Progenitor cell of endocrine pancreas (in vitro differentiated cells): ENCODE measurements around the gene PIGO. TPM values are rescaled to one million over a fixed set of nuclear protein-coding genes. Genes with fewer than 3 reads are reported as not detected.

ENCODE experiments used
- DNase-seq: peaks from one replicate; pipeline ENCODE4 v3.0.0; 2021; ENCODE audit warnings: low spot score; ENCODE audit not compliant: unreplicated experiment
- H3K27ac Mint-ChIP-seq: 2 replicates; pipeline ENCODE4 v1.8.0; 2021; ENCODE audit warnings: mild to moderate bottlenecking, moderate library complexity, mixed read lengths
- H3K27me3 Mint-ChIP-seq: 2 replicates; pipeline ENCODE4 v1.8.0; 2021; ENCODE audit warnings: mixed read lengths
- H3K36me3 Mint-ChIP-seq: 2 replicates; pipeline ENCODE4 v1.8.0; 2022; ENCODE audit warnings: mixed read lengths; ENCODE audit not compliant: insufficient read depth
- H3K4me1 Mint-ChIP-seq: 2 replicates; pipeline ENCODE4 v1.8.0; 2021; ENCODE audit warnings: low read depth, mixed read lengths
- H3K4me3 Mint-ChIP-seq: 2 replicates; pipeline ENCODE4 v1.8.0; 2021; ENCODE audit warnings: low read depth, mild to moderate bottlenecking, moderate library complexity, mixed read lengths
- H3K9me3 Mint-ChIP-seq: 2 replicates; pipeline ENCODE4 v1.8.0; 2021; ENCODE audit warnings: low read depth, mixed read lengths
- CTCF ChIP-seq: fragments of 200-600 bp; sonication (generic); IDR thresholded peaks from one replicate; pipeline ENCODE4 v1.5.0; 2021; ENCODE audit warnings: antibody characterized with exemption, mild to moderate bottlenecking; ENCODE audit not compliant: unreplicated experiment
- total RNA-seq: library from RNA; stranded (reverse); gene quantifications from 2 replicates; pipeline ENCODE4 v1.2.1, GENCODE V29; 2021

PIGO gene
- total RNA-seq, 1 donor from 2014 or later: 27.3 TPM

GRCh38 chr9:35097573-35097972 is 1.2 kb upstream of the PIGO start:
- TF ChIP-seq CTCF: no peak
- no peak overlapping the region for H3K27ac Mint-ChIP-seq
- no peaks in the 10 kb centered on the region for H3K27me3 Mint-ChIP-seq
- H3K36me3 Mint-ChIP-seq: peaks cover 14% of the 10 kb centered on the region
- DNase-seq: no peak
- peaks cover 12% of the 10 kb centered on the region for H3K4me1 Mint-ChIP-seq
- H3K9me3 Mint-ChIP-seq: no peaks in the 10 kb centered on the region
- no peak overlapping the region for H3K4me3 Mint-ChIP-seq

GRCh38 chr9:35091536-35091935 is 4.9 kb downstream of the PIGO start:
- no peak overlapping the region for H3K4me3 Mint-ChIP-seq
- no peaks in the 10 kb centered on the region for H3K27me3 Mint-ChIP-seq
- peaks cover 15% of the 10 kb centered on the region for H3K36me3 Mint-ChIP-seq
- no peaks in the 10 kb centered on the region for H3K9me3 Mint-ChIP-seq
- no peak for TF ChIP-seq CTCF
- H3K4me1 Mint-ChIP-seq: peaks cover 7% of the 10 kb centered on the region
- H3K27ac Mint-ChIP-seq: no peak overlapping the region
- DNase-seq: no peak

GRCh38 chr9:35089434-35089833 is 7.0 kb downstream of the PIGO start:
- no peaks in the 10 kb centered on the region for H3K27me3 Mint-ChIP-seq

GRCh38 chr9:35085078-35085477 is 11.3 kb downstream of the PIGO start:
- TF ChIP-seq CTCF: no peak
- DNase-seq: no peak
- Mint-ChIP-seq H3K4me1 (peaks cover under 1% of the 10 kb centered on the region), H3K36me3 (peaks cover 9% of the 10 kb centered on the region), H3K27ac (no peak overlapping the region), H3K9me3 (no peaks in the 10 kb centered on the region), H3K27me3 (no peaks in the 10 kb centered on the region), H3K4me3 (no peak overlapping the region)

More at GRCh38 chr9:35089434-35089833, 7.0 kb downstream of the PIGO start:
- no peaks in the 10 kb centered on the region for H3K9me3 Mint-ChIP-seq
- no peak for DNase-seq
- peaks cover 16% of the 10 kb centered on the region for H3K36me3 Mint-ChIP-seq
- no peak overlapping the region for H3K4me3 Mint-ChIP-seq
- no peak overlapping the region for H3K27ac Mint-ChIP-seq
- no peaks in the 10 kb centered on the region for H3K4me1 Mint-ChIP-seq
- no peak for TF ChIP-seq CTCF

- TF ChIP-seq CTCF: no peak
- H3K27ac Mint-ChIP-seq: peak within 1 kb of the TSS; percentile 93
- no peaks in the 10 kb centered on the region for H3K27me3 Mint-ChIP-seq
- peaks cover 5% of the 10 kb centered on the region for H3K36me3 Mint-ChIP-seq
- peaks cover 16% of the 10 kb centered on the region for H3K4me1 Mint-ChIP-seq
- peak; percentile 71 for DNase-seq
- peak within 1 kb of the TSS; percentile 84 for H3K4me3 Mint-ChIP-seq
- no peaks in the 10 kb centered on the region for H3K9me3 Mint-ChIP-seq
Measured at GRCh38 chr9:35079426-35080341, 16.7 kb downstream of the PIGO start, which contains the start of gene FANCG. TSS of gene FANCG (minus strand) at chr9:35079942. CDS start at chr9:35079524, 418 bp downstream.
